ENCODE data around the gene C11orf21. TPM values are rescaled to one million over a fixed set of nuclear protein-coding genes. Genes with fewer than 3 reads are reported as not detected.
"Not testable (repeated sequence)": the region's sequence is repeated elsewhere in the genome, so short reads cannot be mapped to it uniquely, and the experiment has no call there.

Gene C11orf21
- total RNA-seq, 6 donors from 2014 or later, result 2.3 to 20.3 (median 9.5) TPM

GRCh38 chr11:2289859-2290258 is 11.9 kb downstream of the C11orf21 start:
- peak overlapping the region; percentile 13 to 69 (median 40) for H3K27ac ChIP-seq

GRCh38 chr11:2289350-2289749 is 12.4 kb downstream of the C11orf21 start:
- H3K4me1 ChIP-seq, result peaks cover 0 to 12% (median 9%) of the 10 kb centered on the region in 4 donors
- H3K27ac ChIP-seq, result peak overlapping the region in 3 of 4 donors; percentile 13 to 69 (median 59)
- H3K4me3 ChIP-seq, result peak overlapping the region in 3 of 4 donors; percentile 3 to 9 (median 7)
- H3K9me3 ChIP-seq, result no peaks in the 10 kb centered on the region
- no peaks in the 10 kb centered on the region for H3K27me3 ChIP-seq
- ATAC-seq (ENCODE audit: low FRiP score in 2 of 2), result no peak
- TF ChIP-seq EP300 (IDR thresholded peaks at IDR 0.05) (no peak), POLR2A (IDR thresholded peaks at IDR 0.05) (no peak), CTCF (IDR thresholded peaks at IDR 0.05) (no peak), POLR2AphosphoS5 (IDR thresholded peaks at IDR 0.05) (no peak)
- peak in 1 of 2 donors; percentile 21 for DNase-seq
- H3K36me3 ChIP-seq, result no peaks in the 10 kb centered on the region
- 55 to 78% methylated on average over 4 to 6 of the region's 6 CpGs for WGBS, 2 donors

More at GRCh38 chr11:2289859-2290258, 11.9 kb downstream of the C11orf21 start:
- ATAC-seq (ENCODE audit: low FRiP score in 2 of 2) (no peak), DNase-seq (no peak)
- WGBS, 2 donors, result 64 to 78% methylated on average over 10 of the region's 10 CpGs
- H3K27me3 ChIP-seq, result no peaks in the 10 kb centered on the region
- H3K9me3 ChIP-seq, result no peaks in the 10 kb centered on the region
- no peaks in the 10 kb centered on the region for H3K36me3 ChIP-seq
- H3K4me3 ChIP-seq, result peak overlapping the region in 3 of 4 donors; percentile 3 to 9 (median 7)
- peaks cover 0 to 12% (median 9%) of the 10 kb centered on the region in 4 donors for H3K4me1 ChIP-seq
- TF ChIP-seq POLR2A (IDR thresholded peaks at IDR 0.05), result no peak
- TF ChIP-seq POLR2AphosphoS5 (IDR thresholded peaks at IDR 0.05), result no peak
- no peak for TF ChIP-seq EP300 (IDR thresholded peaks at IDR 0.05)
- TF ChIP-seq CTCF (IDR thresholded peaks at IDR 0.05), result no peak

DNA sequence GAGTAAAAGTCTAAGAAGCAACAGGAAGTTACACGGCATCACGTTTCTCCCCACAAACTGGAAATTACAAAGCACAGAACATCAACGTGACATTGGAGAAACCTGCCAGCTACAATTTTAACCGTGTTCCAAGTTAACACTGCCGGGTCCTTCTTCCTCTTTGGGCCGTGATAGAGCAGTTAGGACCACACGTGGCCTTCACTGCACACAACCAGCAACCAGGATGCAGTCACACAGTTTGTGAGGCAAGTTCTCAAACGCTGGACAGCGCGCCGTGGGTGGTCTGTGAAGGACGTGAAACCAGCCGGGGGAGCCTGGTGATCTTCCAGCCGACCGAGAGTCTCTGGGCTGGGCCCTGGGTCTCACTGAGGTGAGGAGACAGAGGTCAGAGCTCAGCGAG is 14.6 kb downstream of the C11orf21 start:
- H3K27ac ChIP-seq, result no peak overlapping the region
- no peak for TF ChIP-seq CTCF (IDR thresholded peaks at IDR 0.05)
- no peak for TF ChIP-seq EP300 (IDR thresholded peaks at IDR 0.05)
- TF ChIP-seq POLR2AphosphoS5 (IDR thresholded peaks at IDR 0.05), result no peak
- no peak for TF ChIP-seq POLR2A (IDR thresholded peaks at IDR 0.05)
- DNase-seq (peak in 1 of 2 donors; percentile 15), ATAC-seq (ENCODE audit: low FRiP score in 2 of 2) (no peak)
- WGBS, 2 donors, result 47 to 48% methylated on average over 16 of the region's 16 CpGs
- H3K36me3 ChIP-seq, result no peaks in the 10 kb centered on the region
- peaks cover 0 to 5% (median 0%) of the 10 kb centered on the region in 4 donors for H3K9me3 ChIP-seq
- H3K4me1 ChIP-seq, result peaks cover 0 to 12% (median 9%) of the 10 kb centered on the region in 4 donors
- H3K4me3 ChIP-seq, result no peak overlapping the region
- H3K27me3 ChIP-seq, result no peaks in the 10 kb centered on the region

- not testable (repeated sequence) for H3K27me3 ChIP-seq
- WGBS, 2 donors, result 96 to 99% methylated on average over 10 of the region's 13 CpGs
Measured at GRCh38 chr11:2286350-2286749, 15.4 kb downstream of the C11orf21 start.

DNA sequence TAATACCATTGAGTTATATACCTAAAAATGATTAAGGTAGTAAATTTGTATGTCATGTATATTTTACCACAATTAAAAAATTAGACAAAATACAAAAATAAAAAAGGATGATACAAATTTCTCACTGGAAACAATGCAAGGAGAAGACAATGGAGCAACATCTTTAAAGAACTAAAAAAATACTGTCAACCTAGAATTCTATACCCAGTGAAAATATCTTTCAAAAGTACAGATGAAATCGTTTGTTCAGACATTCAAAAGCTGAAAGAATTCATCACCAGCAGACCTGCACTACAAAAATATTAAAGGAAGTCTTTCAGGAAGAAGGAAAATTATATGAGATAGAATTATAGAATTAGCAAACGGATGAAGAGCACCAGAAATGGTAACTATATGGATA is 21.5 kb downstream of the C11orf21 start:
- H3K27me3 ChIP-seq, result no peaks in the 10 kb centered on the region
- 80 to 85% methylated on average over 2 of the region's 2 CpGs for WGBS, 2 donors
- H3K36me3 ChIP-seq, result no peaks in the 10 kb centered on the region
- no peak overlapping the region for H3K4me3 ChIP-seq
- no peak for DNase-seq
- H3K27ac ChIP-seq, result no peak overlapping the region
- peaks cover 0 to 12% (median 0%) of the 10 kb centered on the region in 4 donors for H3K9me3 ChIP-seq
- TF ChIP-seq CTCF (IDR thresholded peaks at IDR 0.05), result no peak
- TF ChIP-seq POLR2AphosphoS5 (IDR thresholded peaks at IDR 0.05), result no peak
- TF ChIP-seq EP300 (IDR thresholded peaks at IDR 0.05), result no peak
- TF ChIP-seq POLR2A (IDR thresholded peaks at IDR 0.05), result no peak
- H3K4me1 ChIP-seq, result no peaks in the 10 kb centered on the region
- ATAC-seq (ENCODE audit: low FRiP score in 2 of 2), result no peak

More at GRCh38 chr11:2286350-2286749, 15.4 kb downstream of the C11orf21 start:
- H3K4me3 ChIP-seq; ATAC-seq (ENCODE audit: low FRiP score in 2 of 2); H3K9me3 ChIP-seq; H3K27ac ChIP-seq; H3K36me3 ChIP-seq: not testable (repeated sequence)
- peaks cover 0 to 12% (median 9%) of the 10 kb centered on the region in 4 donors for H3K4me1 ChIP-seq
- peak; percentile 10 to 65 for DNase-seq

Measured in upper lobe of left lung (tissue), 6 donors.